ENCODE data around the gene ADSS2.

Gene ADSS2

DNA sequence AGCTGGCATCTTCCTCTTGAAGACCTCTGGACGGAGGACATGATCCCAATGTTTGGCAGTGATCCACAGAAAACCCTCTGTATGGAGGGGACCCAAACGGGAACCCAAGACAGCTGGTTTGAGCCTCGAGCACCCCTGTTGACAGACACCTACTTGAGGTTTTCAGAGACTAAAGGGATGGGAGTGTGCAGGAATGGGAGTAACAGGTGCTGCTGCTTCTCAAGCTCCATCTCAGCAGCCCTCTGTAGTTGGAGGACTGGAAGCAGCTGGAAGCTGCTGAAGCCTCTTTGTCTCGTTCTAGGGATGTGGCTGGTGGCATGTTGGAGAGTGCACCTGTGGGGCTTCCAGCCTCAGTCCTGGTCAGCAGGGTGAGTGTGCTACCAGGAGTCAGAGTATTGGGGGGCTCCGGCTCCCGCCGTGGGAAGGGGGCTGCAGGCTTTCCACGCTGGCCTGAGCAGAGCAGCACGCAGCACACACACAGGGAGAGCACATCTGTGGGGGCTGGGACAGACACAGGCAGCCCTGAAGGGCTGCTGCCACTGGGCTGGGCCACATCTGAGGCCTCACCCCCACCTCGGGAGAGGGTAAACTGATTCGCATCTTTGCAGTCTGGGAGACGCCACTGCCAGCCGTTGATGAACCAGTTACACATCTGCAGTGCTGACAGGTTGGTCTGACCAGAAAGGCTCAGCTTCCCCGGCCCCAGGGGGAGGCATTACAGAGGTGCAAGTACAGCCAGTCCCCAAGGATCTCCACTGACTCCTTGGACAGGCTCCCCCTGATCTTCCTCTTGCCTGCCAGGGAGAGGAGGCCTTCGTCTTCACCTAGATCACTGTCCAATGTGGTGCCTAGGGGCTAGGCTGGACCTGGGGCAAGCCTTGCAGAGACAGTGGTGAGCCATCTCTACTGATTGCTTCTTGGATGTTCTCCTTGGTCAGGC, 56.6 kb downstream of the ADSS2 start:
- H3K4me2 ChIP-seq (ENCODE audit: insufficient read depth, low read length): no peak overlapping the region
- H3K27ac ChIP-seq (ENCODE audit: low read length): no peak overlapping the region
- peak; percentile 30; the same call in 2 of the 3 replicates for ATAC-seq (ENCODE audit: insufficient read depth, low read depth)
- H4K20me1 ChIP-seq (ENCODE audit: insufficient read depth, low read length): no peaks in the 10 kb centered on the region
- no peaks in the 10 kb centered on the region for H3K9me3 ChIP-seq (ENCODE audit: insufficient read depth, low read length, severe bottlenecking)
- H3K36me3 ChIP-seq (ENCODE audit: insufficient read depth, low read length): no peaks in the 10 kb centered on the region
- H3K9ac ChIP-seq (ENCODE audit: low read depth, low read length): no peak overlapping the region
- no peak for DNase-seq
- H3K79me2 ChIP-seq (ENCODE audit: insufficient read depth, low read length): no peaks in the 10 kb centered on the region
- H3K27me3 ChIP-seq (ENCODE audit: insufficient read depth, low read length, poor library complexity): no peaks in the 10 kb centered on the region
- no peak overlapping the region for H2AFZ ChIP-seq (ENCODE audit: low read depth, low read length)
- no peak overlapping the region for H3K4me3 ChIP-seq (ENCODE audit: low read depth in 1 of 2, low read length in 2 of 2)
- no peaks in the 10 kb centered on the region for H3K4me1 ChIP-seq (ENCODE audit: insufficient read depth, low read length)
- TF ChIP-seq EZH2 (IDR thresholded peaks at IDR 0.05; ENCODE audit: borderline replicate concordance, low read depth, low read length, severe bottlenecking): no peak
- no peak for TF ChIP-seq CTCF (IDR thresholded peaks at IDR 0.05; ENCODE audit: borderline replicate concordance, extremely low read depth, low read length, poor library complexity, severe bottlenecking)

- Histone ChIP-seq H3K4me2 (ENCODE audit: insufficient read depth, low read length) (no peak overlapping the region), H4K20me1 (ENCODE audit: insufficient read depth, low read length) (no peaks in the 10 kb centered on the region), H2AFZ (ENCODE audit: low read depth, low read length) (no peak overlapping the region), H3K4me3 (ENCODE audit: low read depth in 1 of 2, low read length in 2 of 2) (no peak overlapping the region), H3K27ac (ENCODE audit: low read length) (no peak overlapping the region), H3K36me3 (ENCODE audit: insufficient read depth, low read length) (no peaks in the 10 kb centered on the region), H3K9me3 (ENCODE audit: insufficient read depth, low read length, severe bottlenecking) (no peaks in the 10 kb centered on the region), H3K4me1 (ENCODE audit: insufficient read depth, low read length) (no peaks in the 10 kb centered on the region), H3K9ac (ENCODE audit: low read depth, low read length) (no peak overlapping the region), H3K79me2 (ENCODE audit: insufficient read depth, low read length) (no peaks in the 10 kb centered on the region), H3K27me3 (ENCODE audit: insufficient read depth, low read length, poor library complexity) (no peaks in the 10 kb centered on the region)
- DNase-seq (no peak), ATAC-seq (ENCODE audit: insufficient read depth, low read depth) (no peak)
- no peak for TF ChIP-seq EZH2 (IDR thresholded peaks at IDR 0.05; ENCODE audit: borderline replicate concordance, low read depth, low read length, severe bottlenecking)
Measured at GRCh38 chr1:244394346-244394745, 57.4 kb downstream of the ADSS2 start.

- ATAC-seq (ENCODE audit: insufficient read depth, low read depth): no peak
- TF ChIP-seq EZH2 (IDR thresholded peaks at IDR 0.05; ENCODE audit: borderline replicate concordance, low read depth, low read length, severe bottlenecking) (no peak), CTCF (IDR thresholded peaks at IDR 0.05; ENCODE audit: borderline replicate concordance, extremely low read depth, low read length, poor library complexity, severe bottlenecking) (no peak)
- H3K79me2 ChIP-seq (ENCODE audit: insufficient read depth, low read length): no peaks in the 10 kb centered on the region
Measured at GRCh38 chr1:244393604-244394176, 58.0 kb downstream of the ADSS2 start.

GRCh38 chr1:244391761-244392160, 59.9 kb downstream of the ADSS2 start:
- H3K9me3 ChIP-seq (ENCODE audit: insufficient read depth, low read length, severe bottlenecking): no peaks in the 10 kb centered on the region
- H3K4me2 ChIP-seq (ENCODE audit: insufficient read depth, low read length): no peak overlapping the region
- H2AFZ ChIP-seq (ENCODE audit: low read depth, low read length): no peak overlapping the region
- ATAC-seq (ENCODE audit: insufficient read depth, low read depth) (no peak), DNase-seq (no peak)
- H3K79me2 ChIP-seq (ENCODE audit: insufficient read depth, low read length): no peaks in the 10 kb centered on the region
- no peaks in the 10 kb centered on the region for H3K4me1 ChIP-seq (ENCODE audit: insufficient read depth, low read length)
- H3K27ac ChIP-seq (ENCODE audit: low read length): no peak overlapping the region
- TF ChIP-seq CTCF (IDR thresholded peaks at IDR 0.05; ENCODE audit: borderline replicate concordance, extremely low read depth, low read length, poor library complexity, severe bottlenecking): no peak
- TF ChIP-seq EZH2 (IDR thresholded peaks at IDR 0.05; ENCODE audit: borderline replicate concordance, low read depth, low read length, severe bottlenecking): no peak
- H3K9ac ChIP-seq (ENCODE audit: low read depth, low read length): no peak overlapping the region
- no peak overlapping the region for H3K4me3 ChIP-seq (ENCODE audit: low read depth in 1 of 2, low read length in 2 of 2)
- no peaks in the 10 kb centered on the region for H4K20me1 ChIP-seq (ENCODE audit: insufficient read depth, low read length)
- H3K27me3 ChIP-seq (ENCODE audit: insufficient read depth, low read length, poor library complexity): no peaks in the 10 kb centered on the region
- H3K36me3 ChIP-seq (ENCODE audit: insufficient read depth, low read length): no peaks in the 10 kb centered on the region

More at GRCh38 chr1:244393604-244394176, 58.0 kb downstream of the ADSS2 start:
- Histone ChIP-seq H4K20me1 (ENCODE audit: insufficient read depth, low read length) (no peaks in the 10 kb centered on the region), H3K4me1 (ENCODE audit: insufficient read depth, low read length) (no peaks in the 10 kb centered on the region), H2AFZ (ENCODE audit: low read depth, low read length) (no peak overlapping the region), H3K4me2 (ENCODE audit: insufficient read depth, low read length) (no peak overlapping the region), H3K9ac (ENCODE audit: low read depth, low read length) (no peak overlapping the region), H3K27ac (ENCODE audit: low read length) (no peak overlapping the region), H3K4me3 (ENCODE audit: low read depth in 1 of 2, low read length in 2 of 2) (no peak overlapping the region), H3K27me3 (ENCODE audit: insufficient read depth, low read length, poor library complexity) (no peaks in the 10 kb centered on the region), H3K9me3 (ENCODE audit: insufficient read depth, low read length, severe bottlenecking) (no peaks in the 10 kb centered on the region), H3K36me3 (ENCODE audit: insufficient read depth, low read length) (no peaks in the 10 kb centered on the region)
- no peak for DNase-seq
